Measurements from ENCODE around the gene NPTX2. TPM values are rescaled to one million over a fixed set of nuclear protein-coding genes. Genes with fewer than 3 reads are reported as not detected.

NPTX2 gene
- total RNA-seq, 6 experiments from 2014 or later, result 0.23 to 3.7 (median 0.73) TPM

- Histone ChIP-seq H3K27ac (no peak overlapping the region), H3K4me3 (no peak overlapping the region), H3K9me3 (no peaks in the 10 kb centered on the region), H3K4me1 (no peaks in the 10 kb centered on the region), H3K27me3 (no peaks in the 10 kb centered on the region), H3K36me3 (no peaks in the 10 kb centered on the region)
- ATAC-seq (no peak), DNase-seq (no peak)
- intact Hi-C loops (cut with DNase I), result no loop called here
- TF ChIP-seq CTCF (IDR thresholded peaks at IDR 0.05) (no peak), POLR2A (IDR thresholded peaks at IDR 0.05) (no peak)
Measured at GRCh38 chr7:98584830-98585229, 32.3 kb upstream of the NPTX2 start.

GRCh38 chr7:98591926-98592325, 25.2 kb upstream of the NPTX2 start:
- no peaks in the 10 kb centered on the region for H3K9me3 ChIP-seq
- no peaks in the 10 kb centered on the region for H3K36me3 ChIP-seq
- 64% methylated on average over 7 of the region's 7 CpGs for WGBS (ENCODE audit: insufficient coverage, low coverage, low lambda C conversion rate, missing lambda C conversion rate)
- no peaks in the 10 kb centered on the region for H3K4me1 ChIP-seq
- H3K27me3 ChIP-seq, result no peaks in the 10 kb centered on the region
- TF ChIP-seq CTCF (IDR thresholded peaks at IDR 0.05) (no peak), POLR2A (IDR thresholded peaks at IDR 0.05) (no peak)
- intact Hi-C loops (cut with DNase I), result no loop called here
- H3K27ac ChIP-seq, result no peak overlapping the region
- DNase-seq (no peak), ATAC-seq (no peak)
- no peak overlapping the region for H3K4me3 ChIP-seq

- WGBS (ENCODE audit: insufficient coverage, low coverage, low lambda C conversion rate, missing lambda C conversion rate), result 48% methylated on average over 4 of the region's 4 CpGs
- Histone ChIP-seq H3K36me3 (no peaks in the 10 kb centered on the region), H3K27me3 (no peaks in the 10 kb centered on the region), H3K4me3 (no peak overlapping the region), H3K9me3 (no peaks in the 10 kb centered on the region), H3K4me1 (no peaks in the 10 kb centered on the region), H3K27ac (no peak overlapping the region)
- intact Hi-C loops (cut with DNase I), result no loop called here
- ATAC-seq (no peak), DNase-seq (no peak)
- TF ChIP-seq CTCF (IDR thresholded peaks at IDR 0.05) (no peak), POLR2A (IDR thresholded peaks at IDR 0.05) (no peak)
Measured at GRCh38 chr7:98594348-98594747, 22.7 kb upstream of the NPTX2 start.

- Histone ChIP-seq H3K9me3 (no peaks in the 10 kb centered on the region), H3K4me3 (no peak overlapping the region), H3K27me3 (no peaks in the 10 kb centered on the region), H3K27ac (no peak overlapping the region), H3K36me3 (no peaks in the 10 kb centered on the region), H3K4me1 (no peaks in the 10 kb centered on the region)
- TF ChIP-seq POLR2A (IDR thresholded peaks at IDR 0.05) (no peak), CTCF (IDR thresholded peaks at IDR 0.05) (no peak)
- ATAC-seq (no peak), DNase-seq (no peak)
- intact Hi-C loops (cut with DNase I), result no loop called here
- 64% methylated on average over 3 of the region's 5 CpGs for WGBS (ENCODE audit: insufficient coverage, low coverage, low lambda C conversion rate, missing lambda C conversion rate)
Measured at GRCh38 chr7:98594787-98595186, 22.3 kb upstream of the NPTX2 start.

All from right lobe of liver (tissue), 6 donors.